GM12864 (cell line): Measurements from ENCODE around the gene XPNPEP1.

Source experiments
- DNase-seq: peaks from one replicate; pipeline ENCODE4 v3.0.0-alpha.2; 2011; ENCODE audit warnings: low read depth
- H3K4me3 ChIP-seq: 2 replicates; pipeline ENCODE4 v1.5.1; 2011; ENCODE audit warnings: mild to moderate bottlenecking, low read depth, low read length, control low read depth
- TF ChIP-seq, protein P1 (sequence below): IDR thresholded peaks from 2 replicates; pipeline ENCODE4 v1.5.1; 2011; ENCODE audit warnings: low read depth, mild to moderate bottlenecking, moderate library complexity, low read length, control low read depth, inconsistent platforms; ENCODE audit errors: missing control alignments

The XPNPEP1 gene

DNA sequence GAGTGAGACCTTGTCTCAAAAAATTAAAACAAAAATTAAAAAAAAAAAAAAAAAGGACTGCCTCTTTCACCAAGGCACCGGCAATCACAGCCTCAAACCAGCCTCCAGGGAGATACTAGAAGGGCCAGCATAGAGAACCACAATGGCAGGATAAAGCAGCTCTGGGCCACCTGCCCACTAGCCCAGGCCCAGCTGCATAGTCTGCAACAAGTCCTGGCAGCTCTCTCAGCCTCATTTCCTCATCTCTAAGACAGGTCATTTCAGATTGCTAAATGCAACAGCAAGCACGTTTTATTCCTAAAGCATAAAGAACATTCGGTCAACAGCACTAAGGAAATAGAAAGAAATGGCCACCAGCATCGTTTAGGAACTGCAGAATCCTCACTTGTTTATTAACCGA is 28.8 kb downstream of the XPNPEP1 start:
- TF ChIP-seq, protein P1, sequence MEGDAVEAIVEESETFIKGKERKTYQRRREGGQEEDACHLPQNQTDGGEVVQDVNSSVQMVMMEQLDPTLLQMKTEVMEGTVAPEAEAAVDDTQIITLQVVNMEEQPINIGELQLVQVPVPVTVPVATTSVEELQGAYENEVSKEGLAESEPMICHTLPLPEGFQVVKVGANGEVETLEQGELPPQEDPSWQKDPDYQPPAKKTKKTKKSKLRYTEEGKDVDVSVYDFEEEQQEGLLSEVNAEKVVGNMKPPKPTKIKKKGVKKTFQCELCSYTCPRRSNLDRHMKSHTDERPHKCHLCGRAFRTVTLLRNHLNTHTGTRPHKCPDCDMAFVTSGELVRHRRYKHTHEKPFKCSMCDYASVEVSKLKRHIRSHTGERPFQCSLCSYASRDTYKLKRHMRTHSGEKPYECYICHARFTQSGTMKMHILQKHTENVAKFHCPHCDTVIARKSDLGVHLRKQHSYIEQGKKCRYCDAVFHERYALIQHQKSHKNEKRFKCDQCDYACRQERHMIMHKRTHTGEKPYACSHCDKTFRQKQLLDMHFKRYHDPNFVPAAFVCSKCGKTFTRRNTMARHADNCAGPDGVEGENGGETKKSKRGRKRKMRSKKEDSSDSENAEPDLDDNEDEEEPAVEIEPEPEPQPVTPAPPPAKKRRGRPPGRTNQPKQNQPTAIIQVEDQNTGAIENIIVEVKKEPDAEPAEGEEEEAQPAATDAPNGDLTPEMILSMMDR: no peak
- H3K4me3 ChIP-seq: no peak overlapping the region
- DNase-seq: no peak

DNA sequence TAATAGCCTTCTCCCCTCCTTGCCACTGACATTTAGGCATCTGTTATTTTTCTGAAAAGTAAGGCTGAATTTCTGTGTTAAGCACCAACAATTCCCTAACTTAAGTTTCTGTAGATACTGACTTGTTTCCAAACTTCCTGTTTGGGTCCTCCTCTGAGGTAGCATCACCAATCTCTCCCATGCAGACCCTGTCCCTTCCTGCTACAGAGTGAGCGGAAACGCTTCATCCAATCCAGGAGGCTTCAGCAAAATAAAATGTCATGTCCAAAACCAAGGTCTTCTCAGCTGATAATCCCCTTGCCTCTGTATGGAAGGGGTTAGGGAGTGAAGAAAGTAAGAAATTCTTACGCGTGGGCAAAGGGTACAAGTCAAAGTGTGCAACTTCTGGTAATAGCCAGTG is 29.9 kb downstream of the XPNPEP1 start:
- no peak for DNase-seq
- no peak overlapping the region for H3K4me3 ChIP-seq
- TF ChIP-seq, protein P1: no peak

DNA sequence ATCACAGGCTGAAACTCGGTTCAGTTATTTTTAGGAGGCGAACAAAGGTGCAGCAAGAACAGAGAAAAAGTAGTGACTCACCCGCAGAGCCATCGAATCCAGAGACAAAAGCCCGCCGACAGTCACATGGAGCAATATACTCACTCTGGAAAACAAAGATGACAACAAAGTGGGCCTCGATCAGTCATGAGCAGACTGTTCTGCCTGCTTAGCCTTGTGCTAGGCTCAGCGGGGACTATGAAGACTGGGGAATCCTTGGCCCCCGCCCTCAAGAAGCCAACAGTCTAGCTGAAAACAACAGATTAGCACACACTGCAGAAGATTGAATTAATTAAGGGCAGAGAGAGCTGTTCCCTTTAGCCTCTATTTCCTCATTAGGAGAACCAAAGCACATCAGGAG is 30.4 kb downstream of the XPNPEP1 start:
- H3K4me3 ChIP-seq: no peak overlapping the region
- DNase-seq: no peak
- TF ChIP-seq, protein P1: no peak

DNA sequence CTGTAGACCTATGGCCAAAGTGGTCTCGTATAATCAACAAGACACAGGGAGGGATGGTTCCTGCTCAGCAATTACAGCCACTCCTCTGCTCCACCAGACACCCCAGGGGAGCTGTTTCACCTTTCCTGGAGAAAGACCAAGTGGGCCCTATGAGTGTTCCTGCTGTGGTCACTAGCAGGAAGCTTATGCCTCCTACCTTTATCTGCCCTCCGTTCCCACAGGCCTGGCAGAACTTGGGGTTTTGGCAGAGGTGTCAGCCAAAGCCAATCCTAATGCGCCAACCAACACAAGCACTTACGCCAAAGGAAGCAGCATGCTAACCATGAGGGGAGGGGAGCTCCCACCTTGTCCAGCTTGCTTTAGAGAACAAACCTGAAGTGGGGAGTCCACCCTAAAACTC is 31.2 kb downstream of the XPNPEP1 start:
- H3K4me3 ChIP-seq: no peak overlapping the region
- TF ChIP-seq, protein P1: no peak
- no peak for DNase-seq

DNA sequence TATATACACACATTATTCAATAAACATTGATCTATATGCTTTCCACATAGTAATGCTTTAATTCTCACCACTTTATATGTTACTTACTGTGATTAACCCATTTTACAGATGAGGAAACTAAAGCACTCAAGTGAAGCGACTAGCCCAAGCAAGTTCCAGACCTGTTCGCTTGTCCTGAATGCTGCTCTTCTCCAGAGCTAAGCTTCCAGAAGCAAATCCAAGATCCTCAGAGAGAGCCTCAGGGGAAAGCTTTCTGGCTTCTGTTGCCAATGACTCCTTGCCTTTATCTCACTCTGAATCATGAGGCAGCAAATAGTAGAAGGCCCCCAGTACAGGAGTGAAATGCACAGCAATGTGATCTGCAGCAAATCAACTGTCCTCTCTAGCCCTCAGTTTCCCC is 32.2 kb downstream of the XPNPEP1 start:
- DNase-seq: no peak
- H3K4me3 ChIP-seq: no peak overlapping the region
- TF ChIP-seq, protein P1: no peak

DNA sequence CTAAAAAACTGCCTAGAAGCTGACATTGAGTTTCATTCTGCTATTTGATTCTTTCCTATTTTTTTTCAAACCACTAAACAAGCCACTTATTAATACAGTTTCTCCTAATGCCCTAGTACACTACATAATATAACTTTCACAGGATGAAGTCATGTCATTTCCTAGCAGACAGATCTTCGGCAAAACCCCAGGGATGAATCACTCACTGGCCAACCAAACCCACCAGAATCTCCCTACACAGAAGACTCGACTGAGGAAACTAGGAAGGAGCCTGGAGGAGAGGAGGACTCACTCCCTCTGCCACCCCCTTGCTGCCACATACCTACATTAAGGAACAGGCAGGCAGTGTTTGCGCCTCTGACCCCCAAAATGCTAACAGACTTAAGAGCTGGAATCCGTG is 33.4 kb downstream of the XPNPEP1 start:
- TF ChIP-seq, protein P1: no peak
- H3K4me3 ChIP-seq: no peak overlapping the region
- DNase-seq: no peak

DNA sequence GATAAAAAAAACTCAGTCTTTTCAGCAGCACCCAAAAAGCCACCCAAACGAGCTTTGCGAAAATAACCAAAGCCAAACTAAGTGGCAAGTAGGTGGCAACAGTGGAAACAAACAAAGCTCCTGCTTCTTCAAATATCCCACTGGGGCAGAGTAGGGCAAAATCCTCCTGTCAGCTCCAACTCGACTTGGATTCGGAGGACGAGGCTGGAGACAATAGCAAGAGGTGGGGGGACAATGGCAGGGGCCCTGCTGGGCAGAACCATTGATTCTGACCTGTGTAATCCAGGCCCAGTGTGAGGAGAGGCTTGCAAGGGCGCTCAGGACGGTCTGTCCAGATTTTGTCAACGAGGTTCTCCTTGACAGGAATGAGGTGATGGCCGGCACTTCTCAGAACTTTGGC is 35.5 kb downstream of the XPNPEP1 start:
- TF ChIP-seq, protein P1: no peak
- no peak for DNase-seq
- H3K4me3 ChIP-seq: no peak overlapping the region
